ENCODE results near the gene KLHL36.

Gene KLHL36

GRCh38 chr16:84659656-84660300, 11.5 kb downstream of the KLHL36 start:
- TF ChIP-seq, protein P1, sequence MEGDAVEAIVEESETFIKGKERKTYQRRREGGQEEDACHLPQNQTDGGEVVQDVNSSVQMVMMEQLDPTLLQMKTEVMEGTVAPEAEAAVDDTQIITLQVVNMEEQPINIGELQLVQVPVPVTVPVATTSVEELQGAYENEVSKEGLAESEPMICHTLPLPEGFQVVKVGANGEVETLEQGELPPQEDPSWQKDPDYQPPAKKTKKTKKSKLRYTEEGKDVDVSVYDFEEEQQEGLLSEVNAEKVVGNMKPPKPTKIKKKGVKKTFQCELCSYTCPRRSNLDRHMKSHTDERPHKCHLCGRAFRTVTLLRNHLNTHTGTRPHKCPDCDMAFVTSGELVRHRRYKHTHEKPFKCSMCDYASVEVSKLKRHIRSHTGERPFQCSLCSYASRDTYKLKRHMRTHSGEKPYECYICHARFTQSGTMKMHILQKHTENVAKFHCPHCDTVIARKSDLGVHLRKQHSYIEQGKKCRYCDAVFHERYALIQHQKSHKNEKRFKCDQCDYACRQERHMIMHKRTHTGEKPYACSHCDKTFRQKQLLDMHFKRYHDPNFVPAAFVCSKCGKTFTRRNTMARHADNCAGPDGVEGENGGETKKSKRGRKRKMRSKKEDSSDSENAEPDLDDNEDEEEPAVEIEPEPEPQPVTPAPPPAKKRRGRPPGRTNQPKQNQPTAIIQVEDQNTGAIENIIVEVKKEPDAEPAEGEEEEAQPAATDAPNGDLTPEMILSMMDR (IDR thresholded peaks at IDR 0.05; ENCODE audit: extremely low read depth, missing control alignments), result no peak
- no peak for DNase-seq (ENCODE audit: low spot score)

DNA sequence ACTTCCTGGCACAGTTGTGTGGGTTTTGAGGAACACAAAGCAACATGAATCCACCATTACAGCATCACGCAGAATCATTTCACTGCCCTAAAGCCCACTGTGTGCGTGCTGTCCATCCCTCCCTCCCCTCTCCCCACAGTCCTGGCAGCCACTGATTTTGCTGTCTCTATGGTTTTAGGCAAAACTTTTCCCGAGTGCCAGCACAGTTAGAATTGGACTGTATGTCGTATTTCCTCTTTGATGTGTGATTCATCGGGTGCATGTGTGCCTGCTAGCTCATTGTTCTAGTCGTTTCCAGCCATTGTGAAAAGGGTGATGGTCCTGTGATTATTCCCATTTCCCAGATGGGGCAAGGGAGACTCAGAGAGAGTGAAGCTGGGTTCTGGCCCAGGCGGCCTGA, 12.7 kb downstream of the KLHL36 start:
- DNase-seq (ENCODE audit: low spot score), result no peak
- TF ChIP-seq, protein P1 (IDR thresholded peaks at IDR 0.05; ENCODE audit: extremely low read depth, missing control alignments), result no peak

DNA sequence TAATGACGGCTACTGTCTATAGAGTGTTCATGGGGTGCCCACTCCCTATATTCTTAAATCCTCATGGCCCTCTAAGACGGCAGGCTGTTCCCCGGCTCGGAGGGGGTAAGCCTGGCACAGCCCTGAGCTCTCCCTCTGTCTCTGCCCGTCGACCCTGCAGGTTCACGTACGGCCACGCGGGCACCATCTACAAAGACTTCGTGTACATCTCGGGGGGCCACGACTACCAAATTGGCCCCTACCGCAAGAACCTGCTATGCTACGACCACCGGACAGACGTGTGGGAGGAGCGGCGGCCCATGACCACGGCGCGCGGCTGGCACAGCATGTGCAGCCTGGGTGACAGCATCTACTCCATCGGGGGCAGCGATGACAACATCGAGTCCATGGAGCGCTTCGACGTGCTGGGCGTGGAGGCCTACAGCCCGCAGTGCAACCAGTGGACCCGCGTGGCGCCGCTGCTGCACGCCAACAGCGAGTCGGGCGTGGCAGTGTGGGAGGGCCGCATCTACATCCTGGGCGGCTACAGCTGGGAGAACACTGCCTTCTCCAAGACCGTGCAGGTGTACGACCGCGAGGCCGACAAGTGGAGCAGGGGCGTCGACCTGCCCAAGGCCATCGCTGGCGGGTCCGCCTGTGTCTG, 13.2 kb downstream of the KLHL36 start:
- DNase-seq (ENCODE audit: low spot score), result no peak
- TF ChIP-seq, protein P1 (IDR thresholded peaks at IDR 0.05; ENCODE audit: extremely low read depth, missing control alignments), result no peak

DNA sequence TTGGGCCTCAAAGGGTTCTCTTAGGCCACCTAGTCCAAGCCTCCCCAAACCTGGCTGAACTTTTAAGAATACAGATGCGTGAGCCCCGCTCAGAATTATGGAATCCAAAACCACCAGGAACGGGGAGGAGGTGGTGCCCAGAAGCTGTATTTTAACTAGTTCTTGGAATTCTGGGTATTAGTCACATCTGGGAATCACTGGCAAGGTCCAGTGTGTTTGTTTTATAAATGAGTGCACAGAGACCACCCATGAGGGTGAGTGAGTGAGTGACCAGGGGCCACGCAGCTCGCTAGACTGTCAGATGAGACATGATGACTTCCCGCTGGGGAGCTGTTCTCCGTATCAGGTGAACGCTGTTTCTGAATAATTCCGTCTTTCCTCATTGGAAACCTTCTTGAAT, 14.2 kb downstream of the KLHL36 start:
- TF ChIP-seq, protein P1 (IDR thresholded peaks at IDR 0.05; ENCODE audit: extremely low read depth, missing control alignments), result no peak
- no peak for DNase-seq (ENCODE audit: low spot score)

DNA sequence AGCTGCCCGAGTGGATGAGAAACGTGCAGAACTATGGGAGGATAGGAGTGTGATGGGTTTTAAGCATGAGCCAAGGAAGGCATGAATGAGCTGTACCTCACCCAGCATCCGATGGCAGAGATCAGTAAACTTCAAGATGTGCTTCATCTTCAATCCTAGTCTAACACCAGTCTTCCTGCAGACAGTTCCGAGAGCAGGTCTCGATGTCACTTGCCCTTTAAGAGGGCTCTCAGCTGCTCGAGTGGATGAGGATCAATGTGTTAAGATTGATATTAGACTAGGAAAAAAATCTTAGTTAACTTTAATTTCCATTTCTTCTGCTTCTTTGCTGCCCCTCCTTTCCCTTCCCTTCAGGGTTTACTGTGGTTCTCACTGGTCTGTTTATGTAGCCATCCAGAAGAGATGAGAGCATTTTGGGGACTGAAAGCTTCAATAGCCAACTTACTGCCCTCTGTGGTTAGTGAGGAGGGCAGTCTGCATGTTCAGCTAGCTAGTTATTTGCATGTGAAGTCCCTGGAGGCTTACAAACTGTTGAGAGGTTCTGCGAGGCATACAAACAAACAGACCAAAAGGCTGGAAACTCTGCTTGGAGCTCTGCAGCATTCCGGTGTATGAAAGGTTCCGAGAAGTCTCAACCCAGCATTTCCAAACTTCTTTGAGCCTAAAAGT, 15.3 kb downstream of the KLHL36 start:
- TF ChIP-seq, protein P1 (IDR thresholded peaks at IDR 0.05; ENCODE audit: extremely low read depth, missing control alignments), result no peak
- peak; percentile 74 for DNase-seq (ENCODE audit: low spot score)

DNA sequence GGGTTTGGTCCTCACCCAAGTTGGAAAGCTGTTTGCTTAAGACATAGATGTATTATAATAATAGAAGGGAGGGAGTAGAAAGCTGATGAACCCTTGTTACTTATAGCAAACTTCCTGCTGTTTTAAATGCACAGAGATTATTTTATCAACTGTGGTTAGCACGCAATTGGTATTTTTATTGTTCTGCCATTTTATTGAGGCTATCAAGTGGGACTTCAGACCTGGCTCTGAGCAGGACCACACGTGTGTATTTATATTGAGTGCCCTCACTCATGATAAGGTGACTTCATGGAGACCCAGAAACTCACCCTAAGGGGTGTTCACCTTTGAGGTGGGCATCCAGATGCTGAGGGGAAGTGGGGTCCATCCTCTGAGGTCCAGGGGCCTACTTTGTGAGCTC, 17.0 kb downstream of the KLHL36 start:
- no peak for DNase-seq (ENCODE audit: low spot score)
- TF ChIP-seq, protein P1 (IDR thresholded peaks at IDR 0.05; ENCODE audit: extremely low read depth, missing control alignments), result no peak

GRCh38 chr16:84665843-84666242, 17.5 kb downstream of the KLHL36 start:
- no peak for DNase-seq (ENCODE audit: low spot score)
- TF ChIP-seq, protein P1 (IDR thresholded peaks at IDR 0.05; ENCODE audit: extremely low read depth, missing control alignments), result no peak
